GM18498 (cell line): ENCODE measurements around the gene NRF1.
"Not testable (repeated sequence)": the region's sequence is repeated elsewhere in the genome, so short reads cannot be mapped to it uniquely, and the experiment has no call there.

Source experiments
- ATAC-seq: cut with Tn5 transposase; IDR thresholded peaks from one replicate; pipeline ENCODE4 v1.9.1; 2021; ENCODE audit warnings: mild to moderate bottlenecking, moderate library complexity; ENCODE audit not compliant: unreplicated experiment

Gene NRF1

GRCh38 chr7:129646369-129647021 is 35.0 kb downstream of the NRF1 start:
- ATAC-seq, result no peak

GRCh38 chr7:129649128-129649690 is 37.7 kb downstream of the NRF1 start:
- ATAC-seq, result no peak

- no peak for ATAC-seq
These were observed 38.7 kb downstream of the NRF1 start for GRCh38 chr7:129650056-129650758.

- peak; percentile 76 for ATAC-seq
These were observed 41.4 kb downstream of the NRF1 start for GRCh38 chr7:129652914-129653313.

- no peak for ATAC-seq
These were observed 44.3 kb downstream of the NRF1 start for GRCh38 chr7:129655811-129656210.

- ATAC-seq, result no peak
These were observed 45.8 kb downstream of the NRF1 start for GRCh38 chr7:129657363-129657762.

- ATAC-seq, result not testable (repeated sequence)
These were observed 48.4 kb downstream of the NRF1 start for GRCh38 chr7:129659907-129660306.

- no peak for ATAC-seq
These were observed 50.2 kb downstream of the NRF1 start for GRCh38 chr7:129661645-129662182.

- ATAC-seq, result not testable (repeated sequence)
These were observed 51.7 kb downstream of the NRF1 start for GRCh38 chr7:129663240-129663639.

- no peak for ATAC-seq
These were observed 52.8 kb downstream of the NRF1 start for GRCh38 chr7:129664029-129665012.

- no peak for ATAC-seq
These were observed 53.5 kb downstream of the NRF1 start for GRCh38 chr7:129665013-129665401.

GRCh38 chr7:129667116-129667515 is 55.6 kb downstream of the NRF1 start:
- ATAC-seq, result no peak

GRCh38 chr7:129667551-129667950 is 56.0 kb downstream of the NRF1 start:
- no peak for ATAC-seq

- no peak for ATAC-seq
These were observed 58.4 kb downstream of the NRF1 start for GRCh38 chr7:129669901-129670300.

GRCh38 chr7:129670656-129671055 is 59.1 kb downstream of the NRF1 start:
- ATAC-seq, result no peak

GRCh38 chr7:129671266-129671665 is 59.7 kb downstream of the NRF1 start:
- no peak for ATAC-seq

GRCh38 chr7:129674475-129674874 is 63.0 kb downstream of the NRF1 start:
- ATAC-seq, result not testable (repeated sequence)

GRCh38 chr7:129675521-129675920 is 64.0 kb downstream of the NRF1 start:
- ATAC-seq, result no peak

GRCh38 chr7:129676017-129676897 is 64.7 kb downstream of the NRF1 start:
- no peak for ATAC-seq

GRCh38 chr7:129677796-129678195 is 66.3 kb downstream of the NRF1 start:
- ATAC-seq, result no peak
